Measurements from ENCODE around the gene EXOSC6. TPM values are rescaled to one million over a fixed set of nuclear protein-coding genes. Genes with fewer than 3 reads are reported as not detected.

EXOSC6 gene
- 10.5 TPM for total RNA-seq (2013)
- polyA plus RNA-seq (1 to 10 TPM; 1.7 to 6.4 (median 4.1) TPM), polyA minus RNA-seq (11.8 and 16.8 TPM in 2 replicates), total RNA-seq (13.7 to 54.9 (median 35.9) reads per million in 11 experiments)

GRCh38 chr16:70251629-70252354, at the start of gene EXOSC6:
Gene EXOSC6 (minus strand): TSS chr16:70251940. CDS start chr16:70251900, 40 bp downstream.
- Histone ChIP-seq H2AFZ (ENCODE audit: insufficient read depth, low read depth, low read length, poor library complexity, severe bottlenecking) (peak within 1 kb of the TSS; percentile 76), H3K79me2 (ENCODE audit: insufficient read depth, low read length) (peaks cover 33% of the 10 kb centered on the region), H3K4me2 (replicated peaks; ENCODE audit: extremely low read depth, low read length, poor library complexity, severe bottlenecking) (peak within 1 kb of the TSS; percentile 88), H3K9me3 (replicated peaks in 1 of 2; ENCODE audit: control insufficient read depth in 1 of 2, insufficient read depth in 1 of 2, low read length in 2 of 2) (no peaks in the 10 kb centered on the region), H4K20me1 (ENCODE audit: insufficient read depth, low read length) (peaks cover 16% of the 10 kb centered on the region), H3K27ac (ENCODE audit: low read depth in 1 of 2, low read length in 2 of 2) (peak within 1 kb of the TSS; percentile 57 to 83), H3K9ac (ENCODE audit: insufficient read depth, low read length, poor library complexity, severe bottlenecking) (peak within 1 kb of the TSS; percentile 89), H3K4me3 (replicated peaks in 1 of 3; ENCODE audit: low read depth in 2 of 3, low read length in 3 of 3) (peak within 1 kb of the TSS; percentile 38 to 86 (median 81)), H3K27me3 (ENCODE audit: control insufficient read depth in 2 of 2, insufficient read depth in 2 of 2, low read length in 2 of 2) (no peaks in the 10 kb centered on the region), H3K4me1 (ENCODE audit: control insufficient read depth in 1 of 2, insufficient read depth in 2 of 2, low read length in 2 of 2) (peaks cover 11 to 20% of the 10 kb centered on the region in 2 donors), H3K36me3 (replicated peaks in 1 of 2; ENCODE audit: control insufficient read depth in 1 of 2, insufficient read depth in 2 of 2, low read length in 2 of 2) (peaks cover 9 to 26% of the 10 kb centered on the region in 2 donors)
- Mint-ChIP-seq H3K4me3 (peak within 1 kb of the TSS; percentile 84 to 87), H3K4me1 (peaks cover 21% of the 10 kb centered on the region), H3K27me3 (ENCODE audit: low read depth in 3 of 3) (no peaks in the 10 kb centered on the region), H3K36me3 (peaks cover 21 to 48% of the 10 kb centered on the region in 2 donors), H3K9me3 (peaks cover 0 to 4% (median 0%) of the 10 kb centered on the region in 7 donors), H3K27ac (peak within 1 kb of the TSS; percentile 72 to 90 (median 84))
- 2% methylated on average over 58 of the region's 65 CpGs for WGBS (ENCODE audit: insufficient coverage)
- intact Hi-C loops (cut with micrococcal nuclease) = no loop called here
- TF ChIP-seq CTCF (IDR thresholded peaks at IDR 0.05) = peak; percentile 96
- DNase-seq = peak; percentile 88 to 91 (median 89)

- H3K4me3 Mint-ChIP-seq = no peak overlapping the region
- Histone ChIP-seq H3K79me2 (ENCODE audit: insufficient read depth, low read length) (peaks cover 58% of the 10 kb centered on the region), H3K4me1 (ENCODE audit: control insufficient read depth in 1 of 2, insufficient read depth in 2 of 2, low read length in 2 of 2) (peaks cover 28 to 37% of the 10 kb centered on the region in 2 donors)
Observed at GRCh38 chr16:70301121-70301520, 49.4 kb upstream of the EXOSC6 start.

More at GRCh38 chr16:70301121-70301520, 49.4 kb upstream of the EXOSC6 start:
- H4K20me1 ChIP-seq (ENCODE audit: insufficient read depth, low read length) = peaks cover 4% of the 10 kb centered on the region
- H3K9ac ChIP-seq (ENCODE audit: insufficient read depth, low read length, poor library complexity, severe bottlenecking) = no peak overlapping the region
- Mint-ChIP-seq H3K36me3 (peaks cover 14 to 25% of the 10 kb centered on the region in 2 donors), H3K4me1 (peaks cover 47% of the 10 kb centered on the region), H3K27ac (no peak overlapping the region), H3K9me3 (peaks cover 4 to 10% (median 8%) of the 10 kb centered on the region in 7 donors), H3K27me3 (ENCODE audit: low read depth in 3 of 3) (no peaks in the 10 kb centered on the region)
- no peak overlapping the region for H3K4me2 ChIP-seq (replicated peaks; ENCODE audit: extremely low read depth, low read length, poor library complexity, severe bottlenecking)
- H3K4me3 ChIP-seq (replicated peaks in 1 of 3; ENCODE audit: low read depth in 2 of 3, low read length in 3 of 3) = no peak overlapping the region
- no peak for TF ChIP-seq CTCF (IDR thresholded peaks at IDR 0.05)
- intact Hi-C loops (cut with micrococcal nuclease) = no loop called here
- no peaks in the 10 kb centered on the region for H3K9me3 ChIP-seq (replicated peaks in 1 of 2; ENCODE audit: control insufficient read depth in 1 of 2, insufficient read depth in 1 of 2, low read length in 2 of 2)
- H3K27ac ChIP-seq (ENCODE audit: low read depth in 1 of 2, low read length in 2 of 2) = no peak overlapping the region
- no peaks in the 10 kb centered on the region for H3K36me3 ChIP-seq (replicated peaks in 1 of 2; ENCODE audit: control insufficient read depth in 1 of 2, insufficient read depth in 2 of 2, low read length in 2 of 2)
- WGBS (ENCODE audit: insufficient coverage) = no CpG with 5 or more reads among the region's 1 CpG
- no peaks in the 10 kb centered on the region for H3K27me3 ChIP-seq (ENCODE audit: control insufficient read depth in 2 of 2, insufficient read depth in 2 of 2, low read length in 2 of 2)
- no peak for DNase-seq
- H2AFZ ChIP-seq (ENCODE audit: insufficient read depth, low read depth, low read length, poor library complexity, severe bottlenecking) = no peak overlapping the region
